ENCODE data around the gene CCDC154. TPM values are rescaled to one million over a fixed set of nuclear protein-coding genes. Genes with fewer than 3 reads are reported as not detected.

The CCDC154 gene
- polyA plus RNA-seq, 2 donors = 0.44 to 0.98 TPM

GRCh38 chr16:1426734-1427471, 17.5 kb downstream of the CCDC154 start:
- Histone ChIP-seq H3K4me3 (ENCODE audit: low read depth in 1 of 2, low read length in 2 of 2) (no peak overlapping the region), H3K9me3 (ENCODE audit: control insufficient read depth in 2 of 2, insufficient read depth in 1 of 2, low read depth in 1 of 2, low read length in 1 of 2) (no peaks in the 10 kb centered on the region), H3K36me3 (ENCODE audit: control insufficient read depth in 2 of 2, insufficient read depth in 2 of 2, low read length in 1 of 2) (no peaks in the 10 kb centered on the region), H3K27ac (ENCODE audit: low read depth in 2 of 2, low read length in 1 of 2) (no peak overlapping the region), H3K27me3 (ENCODE audit: control insufficient read depth in 1 of 2, insufficient read depth in 2 of 2, low read length in 2 of 2) (no peaks in the 10 kb centered on the region), H3K4me1 (ENCODE audit: control insufficient read depth in 2 of 2, insufficient read depth in 2 of 2, low read length in 1 of 2) (no peaks in the 10 kb centered on the region)
- WGBS, 2 donors = 78 to 79% methylated on average over 38 to 42 of the region's 42 CpGs

GRCh38 chr16:1425616-1426370, 18.6 kb downstream of the CCDC154 start:
- H3K27me3 ChIP-seq (ENCODE audit: control insufficient read depth in 1 of 2, insufficient read depth in 2 of 2, low read length in 2 of 2) = no peaks in the 10 kb centered on the region
- no peaks in the 10 kb centered on the region for H3K4me1 ChIP-seq (ENCODE audit: control insufficient read depth in 2 of 2, insufficient read depth in 2 of 2, low read length in 1 of 2)
- no peaks in the 10 kb centered on the region for H3K9me3 ChIP-seq (ENCODE audit: control insufficient read depth in 2 of 2, insufficient read depth in 1 of 2, low read depth in 1 of 2, low read length in 1 of 2)
- H3K4me3 ChIP-seq (ENCODE audit: low read depth in 1 of 2, low read length in 2 of 2) = no peak overlapping the region
- H3K36me3 ChIP-seq (ENCODE audit: control insufficient read depth in 2 of 2, insufficient read depth in 2 of 2, low read length in 1 of 2) = no peaks in the 10 kb centered on the region
- H3K27ac ChIP-seq (ENCODE audit: low read depth in 2 of 2, low read length in 1 of 2) = no peak overlapping the region
- WGBS, 2 donors = 80 to 85% methylated on average over 16 of the region's 16 CpGs

- 91 to 92% methylated on average over 12 of the region's 12 CpGs for WGBS, 2 donors
- H3K36me3 ChIP-seq (ENCODE audit: control insufficient read depth in 2 of 2, insufficient read depth in 2 of 2, low read length in 1 of 2) = no peaks in the 10 kb centered on the region
- no peak overlapping the region for H3K27ac ChIP-seq (ENCODE audit: low read depth in 2 of 2, low read length in 1 of 2)
- H3K9me3 ChIP-seq (ENCODE audit: control insufficient read depth in 2 of 2, insufficient read depth in 1 of 2, low read depth in 1 of 2, low read length in 1 of 2) = no peaks in the 10 kb centered on the region
- H3K4me1 ChIP-seq (ENCODE audit: control insufficient read depth in 2 of 2, insufficient read depth in 2 of 2, low read length in 1 of 2) = peaks cover 3 to 4% of the 10 kb centered on the region in 2 donors
- H3K4me3 ChIP-seq (ENCODE audit: low read depth in 1 of 2, low read length in 2 of 2) = no peak overlapping the region
- H3K27me3 ChIP-seq (ENCODE audit: control insufficient read depth in 1 of 2, insufficient read depth in 2 of 2, low read length in 2 of 2) = no peaks in the 10 kb centered on the region
Measured at GRCh38 chr16:1424028-1424427, 20.3 kb downstream of the CCDC154 start.

DNA sequence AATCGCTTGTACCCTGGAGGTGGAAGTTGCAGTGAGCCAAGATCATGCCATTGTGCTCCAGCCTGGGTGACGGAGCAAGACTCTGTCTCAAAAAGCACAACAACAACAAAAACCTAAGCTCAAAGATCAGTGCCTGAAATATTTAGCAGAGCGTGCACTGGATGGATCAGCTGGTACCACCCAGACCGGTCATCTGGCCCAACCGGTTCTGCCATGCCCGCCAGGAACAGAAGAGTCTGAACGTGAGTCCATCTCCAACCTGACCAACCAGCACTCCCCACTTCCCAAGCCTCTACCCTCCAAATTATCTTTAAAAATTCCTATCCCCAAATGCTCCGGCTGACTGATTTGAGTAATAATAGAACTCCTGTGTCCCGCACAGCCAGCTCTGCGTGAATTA, 22.3 kb downstream of the CCDC154 start:
- WGBS, 2 donors = 75% methylated on average over 10 of the region's 10 CpGs
- Histone ChIP-seq H3K9me3 (ENCODE audit: control insufficient read depth in 2 of 2, insufficient read depth in 1 of 2, low read depth in 1 of 2, low read length in 1 of 2) (no peaks in the 10 kb centered on the region), H3K4me3 (ENCODE audit: low read depth in 1 of 2, low read length in 2 of 2) (no peak overlapping the region), H3K27ac (ENCODE audit: low read depth in 2 of 2, low read length in 1 of 2) (peak overlapping the region; percentile 52 to 72), H3K36me3 (ENCODE audit: control insufficient read depth in 2 of 2, insufficient read depth in 2 of 2, low read length in 1 of 2) (no peaks in the 10 kb centered on the region), H3K4me1 (ENCODE audit: control insufficient read depth in 2 of 2, insufficient read depth in 2 of 2, low read length in 1 of 2) (peaks cover 3 to 4% of the 10 kb centered on the region in 2 donors), H3K27me3 (ENCODE audit: control insufficient read depth in 1 of 2, insufficient read depth in 2 of 2, low read length in 2 of 2) (no peaks in the 10 kb centered on the region)

DNA sequence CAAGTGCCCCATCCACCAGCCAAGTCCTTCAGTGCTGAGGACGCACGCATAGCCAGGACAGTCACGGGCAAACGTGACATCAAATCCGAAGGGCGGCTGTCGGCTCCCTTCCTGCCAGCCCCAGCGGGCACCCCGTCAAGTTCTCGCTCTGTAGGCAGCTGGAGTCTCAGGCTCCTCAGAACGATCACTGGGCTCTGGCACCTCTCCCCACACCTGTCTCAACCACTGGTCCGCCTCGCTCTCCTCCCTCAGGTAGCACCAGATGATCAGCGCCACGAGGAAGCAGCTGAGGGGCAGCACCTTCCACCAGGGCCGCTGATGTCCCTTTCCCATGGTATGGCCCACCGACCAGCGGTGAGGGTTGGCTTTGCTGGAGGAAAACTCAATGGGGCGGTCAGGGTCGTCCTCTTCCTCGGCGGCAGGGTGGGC, 24.2 kb downstream of the CCDC154 start:
- Histone ChIP-seq H3K9me3 (ENCODE audit: control insufficient read depth in 2 of 2, insufficient read depth in 1 of 2, low read depth in 1 of 2, low read length in 1 of 2) (no peaks in the 10 kb centered on the region), H3K4me1 (ENCODE audit: control insufficient read depth in 2 of 2, insufficient read depth in 2 of 2, low read length in 1 of 2) (peaks cover 3 to 4% of the 10 kb centered on the region in 2 donors), H3K36me3 (ENCODE audit: control insufficient read depth in 2 of 2, insufficient read depth in 2 of 2, low read length in 1 of 2) (no peaks in the 10 kb centered on the region), H3K27ac (ENCODE audit: low read depth in 2 of 2, low read length in 1 of 2) (peak overlapping the region; percentile 78 to 88), H3K4me3 (ENCODE audit: low read depth in 1 of 2, low read length in 2 of 2) (peak overlapping the region; percentile 87 to 98), H3K27me3 (ENCODE audit: control insufficient read depth in 1 of 2, insufficient read depth in 2 of 2, low read length in 2 of 2) (no peaks in the 10 kb centered on the region)
- WGBS, 2 donors = 1% methylated on average over 22 of the region's 22 CpGs

- Histone ChIP-seq H3K9me3 (ENCODE audit: control insufficient read depth in 2 of 2, insufficient read depth in 1 of 2, low read depth in 1 of 2, low read length in 1 of 2) (no peaks in the 10 kb centered on the region), H3K27me3 (ENCODE audit: control insufficient read depth in 1 of 2, insufficient read depth in 2 of 2, low read length in 2 of 2) (no peaks in the 10 kb centered on the region), H3K36me3 (ENCODE audit: control insufficient read depth in 2 of 2, insufficient read depth in 2 of 2, low read length in 1 of 2) (no peaks in the 10 kb centered on the region), H3K4me1 (ENCODE audit: control insufficient read depth in 2 of 2, insufficient read depth in 2 of 2, low read length in 1 of 2) (peaks cover 6 to 10% of the 10 kb centered on the region in 2 donors), H3K4me3 (ENCODE audit: low read depth in 1 of 2, low read length in 2 of 2) (no peak overlapping the region), H3K27ac (ENCODE audit: low read depth in 2 of 2, low read length in 1 of 2) (peak overlapping the region; percentile 61 to 71)
- WGBS, 2 donors = 49 to 67% methylated on average over 3 of the region's 3 CpGs
Measured at GRCh38 chr16:1416521-1416941, 27.8 kb downstream of the CCDC154 start.

- Histone ChIP-seq H3K4me1 (ENCODE audit: control insufficient read depth in 2 of 2, insufficient read depth in 2 of 2, low read length in 1 of 2) (peaks cover 2 to 5% of the 10 kb centered on the region in 2 donors), H3K27ac (ENCODE audit: low read depth in 2 of 2, low read length in 1 of 2) (peak within 1 kb of the TSS; percentile 82 to 96), H3K9me3 (ENCODE audit: control insufficient read depth in 2 of 2, insufficient read depth in 1 of 2, low read depth in 1 of 2, low read length in 1 of 2) (no peaks in the 10 kb centered on the region), H3K36me3 (ENCODE audit: control insufficient read depth in 2 of 2, insufficient read depth in 2 of 2, low read length in 1 of 2) (no peaks in the 10 kb centered on the region), H3K4me3 (ENCODE audit: low read depth in 1 of 2, low read length in 2 of 2) (peak within 1 kb of the TSS; percentile 70 to 98), H3K27me3 (ENCODE audit: control insufficient read depth in 1 of 2, insufficient read depth in 2 of 2, low read length in 2 of 2) (no peaks in the 10 kb centered on the region)
- 2 to 4% methylated on average over 19 to 72 of the region's 72 CpGs for WGBS, 2 donors
Measured at GRCh38 chr16:1414532-1415260, 29.7 kb downstream of the CCDC154 start, which contains the start of gene UNKL. UNKL (minus strand) TSS chr16:1414704; CDS start chr16:1414691, 13 bp downstream.

GRCh38 chr16:1413684-1414531, 30.4 kb downstream of the CCDC154 start:
- H3K4me3 ChIP-seq (ENCODE audit: low read depth in 1 of 2, low read length in 2 of 2) = peak overlapping the region; percentile 70 to 98
- no peaks in the 10 kb centered on the region for H3K27me3 ChIP-seq (ENCODE audit: control insufficient read depth in 1 of 2, insufficient read depth in 2 of 2, low read length in 2 of 2)
- WGBS, 2 donors = 2 to 3% methylated on average over 72 to 85 of the region's 85 CpGs
- peak overlapping the region; percentile 82 to 87 for H3K27ac ChIP-seq (ENCODE audit: low read depth in 2 of 2, low read length in 1 of 2)
- H3K9me3 ChIP-seq (ENCODE audit: control insufficient read depth in 2 of 2, insufficient read depth in 1 of 2, low read depth in 1 of 2, low read length in 1 of 2) = no peaks in the 10 kb centered on the region
- H3K4me1 ChIP-seq (ENCODE audit: control insufficient read depth in 2 of 2, insufficient read depth in 2 of 2, low read length in 1 of 2) = peaks cover 2 to 5% of the 10 kb centered on the region in 2 donors
- H3K36me3 ChIP-seq (ENCODE audit: control insufficient read depth in 2 of 2, insufficient read depth in 2 of 2, low read length in 1 of 2) = no peaks in the 10 kb centered on the region

GRCh38 chr16:1412847-1413246, 31.5 kb downstream of the CCDC154 start:
- WGBS, 2 donors = 88 to 94% methylated on average over 2 of the region's 2 CpGs
- Histone ChIP-seq H3K9me3 (ENCODE audit: control insufficient read depth in 2 of 2, insufficient read depth in 1 of 2, low read depth in 1 of 2, low read length in 1 of 2) (no peaks in the 10 kb centered on the region), H3K36me3 (ENCODE audit: control insufficient read depth in 2 of 2, insufficient read depth in 2 of 2, low read length in 1 of 2) (no peaks in the 10 kb centered on the region), H3K27ac (ENCODE audit: low read depth in 2 of 2, low read length in 1 of 2) (no peak overlapping the region), H3K4me3 (ENCODE audit: low read depth in 1 of 2, low read length in 2 of 2) (no peak overlapping the region), H3K4me1 (ENCODE audit: control insufficient read depth in 2 of 2, insufficient read depth in 2 of 2, low read length in 1 of 2) (peaks cover 2 to 5% of the 10 kb centered on the region in 2 donors), H3K27me3 (ENCODE audit: control insufficient read depth in 1 of 2, insufficient read depth in 2 of 2, low read length in 2 of 2) (no peaks in the 10 kb centered on the region)
